ENCODE results near the gene OR2A42. TPM values are rescaled to one million over a fixed set of nuclear protein-coding genes. Genes with fewer than 3 reads are reported as not detected.
"Not testable (repeated sequence)": the region's sequence is repeated elsewhere in the genome, so short reads cannot be mapped to it uniquely, and the experiment has no call there.

The OR2A42 gene
- total RNA-seq (2021) (not detected in 2 replicates), Bru-seq, nascent RNA (not detected), BruChase-seq, experiment 1, labeled RNA remaining after a 2-hour chase (percentile 10 among the genes with signal in this experiment), BruChase-seq, experiment 2, labeled RNA remaining after a 6-hour chase (percentile 7 among the genes with signal in this experiment)
- long read RNA-seq = 0 reads

GRCh38 chr7:144239365-144239764, at the start of gene OR2A42:
TSS of gene OR2A42 (minus strand) at chr7:144239605. CDS start at chr7:144232843, 6,762 bp downstream.
- POLR2A ChIA-PET (ENCODE audit: unreplicated experiment) = not testable (repeated sequence)

GRCh38 chr7:144287171-144287784, 47.9 kb upstream of the OR2A42 start:
- H3K36me3 ChIP-seq (ENCODE audit: low read depth); H3K27me3 ChIP-seq (ENCODE audit: insufficient read depth, low read depth); POLR2A ChIA-PET (ENCODE audit: unreplicated experiment); H4K20me1 ChIP-seq (ENCODE audit: insufficient read depth); H3K4me3 ChIP-seq; H3F3A ChIP-seq (ENCODE audit: insufficient read depth, low read depth); DNase-seq; H3K4me1 ChIP-seq (replicated peaks; ENCODE audit: insufficient read depth); H3K27ac ChIP-seq; H3K9me2 ChIP-seq (ENCODE audit: insufficient read depth); H3K9me3 ChIP-seq (ENCODE audit: insufficient read depth, low read depth); intact Hi-C loops (cut with micrococcal nuclease; ENCODE audit: unreplicated experiment); H2AFZ ChIP-seq; H3K4me2 ChIP-seq; CTCF ChIA-PET; BruUV-seq (replicated peaks); H3K79me2 ChIP-seq (ENCODE audit: low read depth): not testable (repeated sequence)

More at GRCh38 chr7:144239365-144239764, at the start of gene OR2A42:
- DNase-seq; H3K27ac ChIP-seq; H3K4me2 ChIP-seq; H3K27me3 ChIP-seq (ENCODE audit: insufficient read depth, low read depth); CTCF ChIA-PET; H3K4me3 ChIP-seq; H4K20me1 ChIP-seq (ENCODE audit: insufficient read depth); H3K9me2 ChIP-seq (ENCODE audit: insufficient read depth); intact Hi-C loops (cut with micrococcal nuclease; ENCODE audit: unreplicated experiment); H2AFZ ChIP-seq; H3K36me3 ChIP-seq (ENCODE audit: low read depth); H3F3A ChIP-seq (ENCODE audit: insufficient read depth, low read depth); H3K4me1 ChIP-seq (replicated peaks; ENCODE audit: insufficient read depth); H3K9me3 ChIP-seq (ENCODE audit: insufficient read depth, low read depth); BruUV-seq (replicated peaks); H3K79me2 ChIP-seq (ENCODE audit: low read depth): not testable (repeated sequence)

- H3K9me3 ChIP-seq (ENCODE audit: insufficient read depth, low read depth); H4K20me1 ChIP-seq (ENCODE audit: insufficient read depth); DNase-seq; H3K79me2 ChIP-seq (ENCODE audit: low read depth); BruUV-seq (replicated peaks); H3K4me2 ChIP-seq; H3K4me1 ChIP-seq (replicated peaks; ENCODE audit: insufficient read depth); POLR2A ChIA-PET (ENCODE audit: unreplicated experiment); H3K4me3 ChIP-seq; CTCF ChIA-PET; H2AFZ ChIP-seq; H3K9me2 ChIP-seq (ENCODE audit: insufficient read depth); H3K27ac ChIP-seq; H3K36me3 ChIP-seq (ENCODE audit: low read depth); H3F3A ChIP-seq (ENCODE audit: insufficient read depth, low read depth); H3K27me3 ChIP-seq (ENCODE audit: insufficient read depth, low read depth); intact Hi-C loops (cut with micrococcal nuclease; ENCODE audit: unreplicated experiment): not testable (repeated sequence)
Measured at GRCh38 chr7:144283716-144284115, 44.3 kb upstream of the OR2A42 start.

- H3K27ac ChIP-seq; H3F3A ChIP-seq (ENCODE audit: insufficient read depth, low read depth); CTCF ChIA-PET; POLR2A ChIA-PET (ENCODE audit: unreplicated experiment); H3K4me3 ChIP-seq; DNase-seq; H2AFZ ChIP-seq; H3K4me1 ChIP-seq (replicated peaks; ENCODE audit: insufficient read depth); H4K20me1 ChIP-seq (ENCODE audit: insufficient read depth); H3K27me3 ChIP-seq (ENCODE audit: insufficient read depth, low read depth); intact Hi-C loops (cut with micrococcal nuclease; ENCODE audit: unreplicated experiment); H3K9me2 ChIP-seq (ENCODE audit: insufficient read depth); H3K4me2 ChIP-seq; H3K9me3 ChIP-seq (ENCODE audit: insufficient read depth, low read depth); BruUV-seq (replicated peaks); H3K36me3 ChIP-seq (ENCODE audit: low read depth); H3K79me2 ChIP-seq (ENCODE audit: low read depth): not testable (repeated sequence)
Measured at GRCh38 chr7:144282490-144282889, 43.1 kb upstream of the OR2A42 start.

- H3K27me3 ChIP-seq (ENCODE audit: insufficient read depth, low read depth); H3K36me3 ChIP-seq (ENCODE audit: low read depth); H2AFZ ChIP-seq; H3K9me2 ChIP-seq (ENCODE audit: insufficient read depth); POLR2A ChIA-PET (ENCODE audit: unreplicated experiment); DNase-seq; H3K79me2 ChIP-seq (ENCODE audit: low read depth); H3K4me2 ChIP-seq; H3K27ac ChIP-seq; H3K4me3 ChIP-seq; H3K4me1 ChIP-seq (replicated peaks; ENCODE audit: insufficient read depth); H4K20me1 ChIP-seq (ENCODE audit: insufficient read depth); intact Hi-C loops (cut with micrococcal nuclease; ENCODE audit: unreplicated experiment); CTCF ChIA-PET; BruUV-seq (replicated peaks); H3K9me3 ChIP-seq (ENCODE audit: insufficient read depth, low read depth); H3F3A ChIP-seq (ENCODE audit: insufficient read depth, low read depth): not testable (repeated sequence)
Measured at GRCh38 chr7:144281981-144282380, 42.6 kb upstream of the OR2A42 start.

GRCh38 chr7:144280010-144280409, 40.6 kb upstream of the OR2A42 start:
- H2AFZ ChIP-seq; H3K27me3 ChIP-seq (ENCODE audit: insufficient read depth, low read depth); CTCF ChIA-PET; DNase-seq; H3K79me2 ChIP-seq (ENCODE audit: low read depth); H3K4me2 ChIP-seq; intact Hi-C loops (cut with micrococcal nuclease; ENCODE audit: unreplicated experiment); H3K9me3 ChIP-seq (ENCODE audit: insufficient read depth, low read depth); H3K36me3 ChIP-seq (ENCODE audit: low read depth); POLR2A ChIA-PET (ENCODE audit: unreplicated experiment); H4K20me1 ChIP-seq (ENCODE audit: insufficient read depth); H3K27ac ChIP-seq; H3F3A ChIP-seq (ENCODE audit: insufficient read depth, low read depth); H3K9me2 ChIP-seq (ENCODE audit: insufficient read depth); H3K4me1 ChIP-seq (replicated peaks; ENCODE audit: insufficient read depth); H3K4me3 ChIP-seq: not testable (repeated sequence)
- BruUV-seq (replicated peaks) = TSS peak; percentile 4

- BruUV-seq (replicated peaks); H3K9me3 ChIP-seq (ENCODE audit: insufficient read depth, low read depth); POLR2A ChIA-PET (ENCODE audit: unreplicated experiment); H4K20me1 ChIP-seq (ENCODE audit: insufficient read depth); H3K36me3 ChIP-seq (ENCODE audit: low read depth); H3K4me2 ChIP-seq; H3K4me3 ChIP-seq; H3K27ac ChIP-seq; H3K79me2 ChIP-seq (ENCODE audit: low read depth); H3F3A ChIP-seq (ENCODE audit: insufficient read depth, low read depth); H3K4me1 ChIP-seq (replicated peaks; ENCODE audit: insufficient read depth); H2AFZ ChIP-seq; DNase-seq; H3K27me3 ChIP-seq (ENCODE audit: insufficient read depth, low read depth); intact Hi-C loops (cut with micrococcal nuclease; ENCODE audit: unreplicated experiment); CTCF ChIA-PET; H3K9me2 ChIP-seq (ENCODE audit: insufficient read depth): not testable (repeated sequence)
Measured at GRCh38 chr7:144275281-144275680, 35.9 kb upstream of the OR2A42 start.

Data from PC-9 (cell line).